GM19240 (cell line): ENCODE data around the gene GRM2.

Experiments
- DNase-seq: peaks from one replicate; pipeline ENCODE4 v3.0.0; 2011; ENCODE audit warnings: low spot score; ENCODE audit not compliant: insufficient read length

GRM2 gene

GRCh38 chr3:51706788-51707731 lies at the start of gene GRM2:
Gene GRM2 (plus strand): TSS chr3:51707068. CDS start chr3:51708984, 1,916 bp downstream.
- DNase-seq = no peak

DNA sequence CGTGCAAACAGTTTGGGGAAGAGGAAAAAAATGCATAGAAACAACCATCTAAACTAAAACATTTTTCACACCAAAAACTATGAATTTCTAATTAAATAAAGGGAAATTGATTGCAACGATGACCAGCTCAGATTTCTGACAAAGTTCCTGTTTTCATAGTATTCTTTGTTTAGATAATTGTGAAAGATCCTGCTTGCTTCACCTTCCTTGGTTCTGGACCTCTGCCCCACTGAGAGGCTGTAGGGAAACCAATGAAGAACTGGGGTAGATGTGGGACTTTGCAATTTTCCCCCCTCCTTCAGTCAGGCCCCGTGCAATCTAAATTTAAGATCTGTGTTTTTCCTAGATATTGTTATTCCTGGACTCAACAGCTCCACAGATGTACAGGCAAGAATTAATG lies 49.6 kb upstream of the GRM2 start:
- DNase-seq = no peak

GRCh38 chr3:51659942-51660341 lies 46.9 kb upstream of the GRM2 start:
- no peak for DNase-seq

DNA sequence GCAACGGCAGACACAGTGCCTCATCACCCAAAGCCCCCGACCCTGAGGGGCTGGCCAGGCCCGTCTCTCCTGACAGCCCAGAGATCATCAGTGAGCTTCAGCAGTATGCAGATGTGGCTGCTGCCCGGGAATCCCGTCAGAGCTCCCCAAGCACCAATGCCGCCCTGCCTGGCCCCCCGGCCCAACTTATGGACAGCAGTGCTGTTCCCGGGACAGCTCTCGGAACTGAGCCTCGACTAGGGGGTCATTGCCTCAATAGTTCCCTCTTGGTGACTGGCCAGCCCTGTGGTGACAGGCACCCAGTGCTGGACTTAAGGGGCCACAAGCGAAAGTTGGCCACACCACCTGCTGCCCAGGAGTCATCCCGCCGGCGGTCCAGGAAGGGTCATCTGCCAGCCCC lies 44.4 kb upstream of the GRM2 start:
- no peak for DNase-seq

DNA sequence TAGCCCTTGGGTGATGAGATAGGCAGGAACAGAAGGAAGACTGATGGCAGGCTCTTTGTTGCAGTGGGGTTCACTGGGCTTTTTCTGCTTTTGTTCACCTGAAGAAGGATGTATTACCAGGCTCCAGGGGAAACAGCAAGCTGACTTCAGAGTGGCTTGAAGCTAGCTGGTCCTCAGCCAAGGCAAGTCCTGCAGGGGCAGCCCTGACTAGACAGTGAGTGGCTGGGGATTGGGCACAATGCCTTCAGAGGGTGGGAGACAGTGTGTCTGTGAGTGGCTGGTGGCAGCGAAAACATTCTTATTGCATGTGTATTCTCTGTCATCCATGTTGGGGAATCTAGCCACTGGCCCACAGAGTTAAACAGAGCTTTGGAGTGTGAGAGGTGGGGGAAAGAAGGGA lies 38.1 kb upstream of the GRM2 start:
- no peak for DNase-seq

- DNase-seq = peak; percentile 71
Measured at GRCh38 chr3:51669241-51670052, 37.4 kb upstream of the GRM2 start.

DNA sequence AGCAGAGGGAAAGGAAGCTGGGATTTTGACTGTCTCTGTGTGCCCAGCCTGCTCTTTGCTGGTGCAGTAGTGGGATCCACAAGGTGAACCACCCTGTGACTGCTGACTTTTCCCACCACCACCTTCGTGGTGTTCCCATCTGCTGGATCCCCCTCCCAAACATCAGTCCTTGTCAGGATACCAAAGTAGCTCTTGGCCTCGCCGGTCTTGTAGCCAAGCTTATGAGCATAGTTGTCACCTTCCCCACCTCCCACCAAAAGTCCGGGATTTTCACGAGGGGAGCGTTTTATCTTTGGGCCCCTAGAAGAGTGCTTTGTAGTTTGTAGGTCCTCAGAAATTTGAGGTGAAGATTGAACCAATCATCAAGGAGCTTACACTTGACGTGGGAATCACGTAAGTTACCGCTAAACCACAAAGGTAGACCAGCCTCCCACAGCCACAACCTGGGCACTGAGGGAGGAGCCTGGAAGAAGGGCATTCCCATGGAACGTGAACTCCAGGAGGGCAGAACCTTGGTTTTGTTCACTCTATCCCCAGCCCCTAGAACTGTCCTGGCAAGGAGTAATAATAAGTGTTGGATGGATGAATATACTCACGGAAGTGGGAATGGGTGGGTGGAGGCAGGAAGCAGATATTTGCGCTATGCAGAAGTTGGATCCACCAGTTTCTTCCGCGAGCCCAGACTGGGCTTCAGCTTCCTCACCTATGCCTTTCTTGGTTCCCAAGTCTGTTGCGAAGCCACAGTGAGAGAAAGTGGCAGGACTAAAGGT lies 36.6 kb upstream of the GRM2 start:
- no peak for DNase-seq

DNA sequence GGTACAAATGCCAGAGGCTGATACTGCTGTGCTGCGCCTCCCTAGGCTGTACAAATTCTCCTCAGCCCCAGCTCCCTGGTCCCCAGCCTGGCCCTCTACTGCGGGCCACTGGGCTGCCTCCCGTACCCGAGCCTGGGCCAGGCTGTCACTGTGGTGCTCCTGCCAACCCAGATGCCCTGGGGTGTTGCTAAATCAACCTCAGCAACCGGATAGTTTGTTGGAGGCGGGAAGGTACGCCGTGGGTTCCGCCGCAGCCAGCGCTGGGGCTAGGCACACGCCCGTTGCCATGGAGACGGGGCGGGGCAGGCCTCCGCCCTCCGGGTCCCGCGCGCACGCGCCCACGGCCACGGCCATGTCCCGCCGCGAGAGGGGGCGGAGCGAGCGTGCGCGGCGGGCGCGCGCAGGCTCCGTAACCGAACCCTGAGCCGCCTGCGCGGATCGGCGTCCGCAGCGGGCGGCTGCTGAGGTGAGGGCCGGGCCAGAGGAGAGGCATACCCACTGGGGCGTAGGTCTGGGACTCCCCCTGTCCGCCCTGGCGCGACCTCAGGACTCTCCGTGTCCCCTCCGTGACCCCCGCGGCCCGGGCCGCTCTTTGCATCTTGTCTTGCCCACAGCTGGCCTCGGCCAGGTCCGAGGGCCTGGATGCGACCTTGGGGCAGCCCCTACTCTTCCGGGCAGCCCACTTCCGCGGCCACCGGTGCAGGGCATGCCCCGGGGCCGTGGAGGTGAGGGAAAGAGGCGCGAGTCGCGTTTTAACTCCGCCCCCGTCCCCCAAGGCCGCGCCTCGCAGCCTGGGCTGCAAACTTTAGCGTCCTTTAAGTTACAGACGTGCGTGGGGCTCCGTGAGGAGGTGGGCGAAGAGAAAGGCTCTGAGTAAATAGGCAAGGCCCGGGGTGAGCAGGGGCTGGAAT lies 35.8 kb upstream of the GRM2 start, which contains the start of gene TEX264:
TSS of gene TEX264 (plus strand) at position 430 of the 911 bp plus-strand sequence. CDS start 3,053 bp downstream, outside the sequence.
- peak; percentile 93 for DNase-seq

DNA sequence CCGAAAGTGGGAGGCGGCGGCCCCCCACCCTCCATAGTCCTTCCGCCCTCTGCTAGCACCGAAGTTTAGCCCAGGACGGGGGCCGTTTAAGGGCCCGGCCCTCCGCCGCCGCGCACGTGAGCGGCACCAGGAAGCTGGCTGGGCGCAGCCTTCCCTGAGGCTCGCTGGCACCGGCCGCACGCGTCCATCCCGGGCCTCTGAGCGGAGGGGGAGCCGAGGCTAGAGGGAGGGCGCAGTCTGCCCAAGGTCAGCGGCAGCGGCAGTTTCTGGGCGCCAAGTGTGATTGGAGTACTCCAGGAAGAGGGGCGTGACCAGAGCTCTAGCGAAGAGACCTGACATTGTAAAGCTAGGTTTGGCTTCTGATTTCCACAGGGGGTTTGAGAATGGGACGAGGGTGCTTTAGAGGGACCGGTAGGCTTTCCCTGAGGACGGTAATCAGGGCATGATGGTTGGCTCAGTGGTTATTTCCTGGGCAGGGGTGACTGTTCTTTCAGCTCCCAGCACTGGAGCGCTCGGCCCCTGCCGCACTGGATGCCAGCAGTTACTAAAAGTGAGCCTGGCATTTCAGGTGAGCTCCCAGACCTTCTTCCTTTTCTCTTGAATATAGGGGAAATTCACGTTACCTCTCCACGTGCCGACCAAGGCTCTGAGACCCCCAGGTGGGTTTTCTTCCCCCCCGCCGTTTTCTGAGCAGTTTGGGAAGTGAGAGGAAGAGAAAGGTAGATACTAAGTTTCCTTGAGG lies 35.0 kb upstream of the GRM2 start:
- DNase-seq = peak; percentile 51

DNA sequence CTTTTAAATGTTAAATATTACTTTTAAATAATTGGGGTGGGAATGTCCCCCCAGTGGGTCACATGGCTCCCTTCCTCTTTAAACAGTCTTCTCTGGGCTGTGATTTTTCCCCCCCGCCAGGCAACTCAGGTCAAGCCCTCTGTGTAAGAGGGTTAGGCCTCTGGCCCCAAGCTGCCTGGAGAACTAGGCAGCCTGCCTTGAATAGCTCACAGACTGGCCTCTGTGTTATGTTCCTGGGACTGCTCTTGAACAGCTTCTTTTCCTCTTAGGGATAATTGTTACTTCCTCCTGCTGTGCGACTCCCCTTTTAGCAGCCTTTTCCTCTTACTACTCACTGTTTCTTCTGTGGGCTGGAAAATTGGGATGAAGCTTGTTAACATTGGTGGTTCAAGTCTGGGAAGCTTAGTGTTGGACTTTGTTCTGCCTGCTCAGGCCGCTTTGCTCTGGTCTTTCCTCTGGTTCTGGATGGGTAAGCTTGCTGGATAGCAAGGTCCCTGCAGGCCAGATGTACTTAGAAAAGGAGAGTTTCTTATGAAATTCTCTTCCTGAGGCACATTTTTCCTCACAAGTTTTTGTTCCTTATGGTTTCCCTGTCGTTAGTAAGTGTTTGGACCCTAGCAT lies 33.6 kb upstream of the GRM2 start:
- DNase-seq = no peak

- no peak for DNase-seq
Measured at GRCh38 chr3:51673802-51674654, 32.8 kb upstream of the GRM2 start.

GRCh38 chr3:51675201-51675611 lies 31.7 kb upstream of the GRM2 start:
- no peak for DNase-seq

GRCh38 chr3:51676102-51676640 lies 30.7 kb upstream of the GRM2 start:
- no peak for DNase-seq

DNA sequence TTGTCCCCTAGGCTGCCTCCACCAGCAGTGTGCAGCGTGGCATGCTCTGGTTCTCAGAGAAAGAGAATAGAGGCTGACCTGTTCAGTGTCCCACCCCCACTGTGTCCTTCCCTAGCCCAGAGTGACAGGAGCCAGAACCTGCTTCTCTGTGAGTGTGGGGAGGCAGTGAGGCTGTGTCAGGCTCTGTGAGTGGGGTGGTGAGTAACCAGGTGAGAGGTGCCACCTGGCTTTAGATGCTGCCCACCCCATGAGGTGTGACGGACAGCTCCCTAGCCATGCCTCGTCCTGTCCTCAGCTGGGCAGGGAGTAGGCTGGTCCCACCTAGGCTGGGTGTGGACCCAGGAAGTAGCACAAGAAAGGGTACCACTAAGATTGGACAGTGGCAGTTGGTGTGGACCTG lies 29.5 kb upstream of the GRM2 start:
- no peak for DNase-seq

DNA sequence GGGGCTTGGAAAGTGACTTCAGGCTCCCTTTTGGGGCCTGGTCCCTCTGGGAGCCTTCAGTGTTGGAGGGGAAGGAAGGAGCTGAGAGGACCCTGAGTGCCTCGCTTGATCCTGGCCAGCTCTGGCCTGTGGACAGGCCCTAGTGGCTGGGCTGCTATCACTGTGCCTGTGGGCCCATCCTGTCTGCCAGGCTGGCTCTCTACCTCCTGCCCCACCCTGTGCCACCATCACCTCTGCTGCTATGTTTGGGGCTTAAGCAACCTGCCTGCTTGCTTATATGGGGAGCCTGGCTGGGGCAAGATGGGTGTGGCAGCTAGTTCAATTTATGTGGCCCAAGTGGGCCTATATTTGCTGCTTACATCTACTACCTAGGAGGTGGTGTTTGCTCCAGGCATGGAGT lies 28.7 kb upstream of the GRM2 start:
- DNase-seq = no peak

GRCh38 chr3:51678641-51679040 lies 28.2 kb upstream of the GRM2 start:
- DNase-seq = no peak

GRCh38 chr3:51679318-51679717 lies 27.6 kb upstream of the GRM2 start:
- DNase-seq = no peak

GRCh38 chr3:51679777-51680176 lies 27.1 kb upstream of the GRM2 start:
- DNase-seq = no peak
